Fibroblast of the aortic adventitia (primary cell): ENCODE results near the gene LRRC28. TPM values are rescaled to one million over a fixed set of nuclear protein-coding genes. Genes with fewer than 3 reads are reported as not detected.

Experiments
- DNase-seq: peaks from one replicate; pipeline ENCODE4 v3.0.0-alpha.2; 2010; ENCODE audit warnings: low read depth
- H3K4me3 ChIP-seq: 2 replicates; pipeline ENCODE4 v1.5.1; 2011; ENCODE audit warnings: low read depth, mild to moderate bottlenecking, control low read depth, low read length, moderate library complexity
- CTCF ChIP-seq: IDR thresholded peaks from 2 replicates; pipeline ENCODE4 v1.5.1; 2011; ENCODE audit warnings: mild to moderate bottlenecking, low read length, control low read depth, inconsistent platforms; ENCODE audit not compliant: insufficient read depth
- total RNA-seq: library from RNA; depleted of rRNA; stranded (reverse); fragments of >200 nt; gene quantifications from 2 replicates; pipeline ENCODE4 v1.2.3, GENCODE V29; 2012; ENCODE audit warnings: low replicate concordance

LRRC28 gene
- total RNA-seq, 1 donor: 28.0 TPM

DNA sequence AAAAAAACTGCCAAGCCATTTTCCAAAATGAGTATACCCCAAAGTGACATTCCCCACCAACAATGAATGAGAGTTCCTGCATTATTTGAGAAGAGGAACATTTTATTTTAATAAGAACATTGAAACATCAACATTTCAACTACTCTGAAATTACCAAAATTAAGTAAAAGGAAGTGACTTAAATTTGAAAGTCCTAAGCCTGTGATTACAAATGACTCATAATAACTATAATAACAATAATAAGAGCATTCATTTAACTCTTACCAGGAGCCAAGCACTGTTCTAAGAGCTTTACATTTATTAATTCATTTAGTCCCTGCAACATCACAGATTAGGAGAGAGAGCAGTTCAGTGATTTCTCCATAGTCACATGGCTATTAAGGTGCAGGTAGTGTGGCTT is 32.4 kb downstream of the LRRC28 start:
- no peak for DNase-seq
- TF ChIP-seq CTCF: no peak
- H3K4me3 ChIP-seq: no peak overlapping the region

- H3K4me3 ChIP-seq: no peak overlapping the region
- TF ChIP-seq CTCF: no peak
- no peak for DNase-seq
Measured at GRCh38 chr15:99291643-99292042, 40.4 kb downstream of the LRRC28 start.

GRCh38 chr15:99295840-99296239 is 44.6 kb downstream of the LRRC28 start:
- no peak overlapping the region for H3K4me3 ChIP-seq
- TF ChIP-seq CTCF: no peak
- DNase-seq: no peak

DNA sequence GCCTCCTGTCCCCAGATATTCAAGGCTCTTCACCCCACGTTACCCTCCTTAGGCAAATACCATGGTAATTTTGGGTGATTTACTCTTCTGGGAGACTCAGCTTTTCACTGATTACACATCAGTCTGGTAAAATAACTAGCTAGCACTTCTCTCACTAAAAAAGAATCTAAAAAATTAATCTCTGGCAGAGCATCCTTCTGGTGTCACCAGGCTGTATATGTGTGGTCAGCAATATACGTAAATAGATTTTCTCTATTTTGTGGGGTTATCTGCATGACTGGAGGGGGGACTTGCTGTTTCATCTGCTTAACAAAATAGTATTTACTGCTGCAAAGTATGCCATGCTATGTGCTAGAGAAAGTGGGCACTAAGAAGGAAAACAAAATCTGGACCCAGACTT is 45.1 kb downstream of the LRRC28 start:
- no peak overlapping the region for H3K4me3 ChIP-seq
- TF ChIP-seq CTCF: no peak
- DNase-seq: no peak

DNA sequence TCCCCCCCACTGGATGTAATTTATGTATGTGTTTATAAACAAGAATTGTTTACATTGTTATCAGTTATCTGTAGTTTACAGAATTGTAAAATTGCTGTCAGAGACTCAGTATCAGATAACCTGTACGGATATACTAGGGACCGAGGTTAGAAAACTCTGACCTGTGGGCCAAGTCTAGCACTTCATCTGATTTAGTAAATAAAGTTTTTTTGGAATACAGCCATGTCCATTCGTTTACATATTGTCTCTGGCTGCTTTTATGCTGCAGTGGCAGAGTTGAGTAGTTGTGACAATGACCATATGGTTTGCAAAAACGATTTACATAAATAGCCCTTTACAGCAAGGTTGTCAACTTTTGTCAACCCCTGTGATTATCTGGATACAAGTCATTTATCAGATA is 52.6 kb downstream of the LRRC28 start:
- H3K4me3 ChIP-seq: no peak overlapping the region
- no peak for TF ChIP-seq CTCF
- DNase-seq: no peak

GRCh38 chr15:99305761-99306505 is 54.7 kb downstream of the LRRC28 start:
- no peak for TF ChIP-seq CTCF
- no peak overlapping the region for H3K4me3 ChIP-seq
- DNase-seq: peak; percentile 87
